ENCODE results near the gene MAB21L1.

MAB21L1 gene

DNA sequence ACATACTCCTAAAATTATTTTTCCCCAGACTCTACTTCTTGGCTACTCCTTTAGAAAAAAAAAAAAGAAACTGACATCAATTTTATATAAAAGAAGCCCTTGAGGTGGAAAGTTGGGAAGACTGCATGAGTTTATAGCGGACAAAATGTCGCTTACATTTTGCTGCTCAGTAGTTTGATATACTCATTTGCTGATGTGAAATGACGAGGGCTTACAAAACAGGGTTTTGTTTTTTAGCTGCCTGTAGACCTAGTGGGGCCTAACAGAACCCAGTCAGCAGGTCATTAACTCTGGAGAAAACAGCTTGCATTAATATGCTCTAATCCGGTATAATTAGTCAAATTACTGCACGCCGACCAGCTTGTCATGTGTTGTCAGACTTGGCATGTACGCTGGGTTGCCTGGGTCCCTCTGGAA lies 37.6 kb upstream of the MAB21L1 start:
- H3K9ac ChIP-seq: no peak overlapping the region
- H3K4me3 ChIP-seq (IDR thresholded peaks at IDR 0.05; ENCODE audit: insufficient read depth, low read depth, low read length): no peak overlapping the region
- no peaks in the 10 kb centered on the region for H3K79me2 ChIP-seq (ENCODE audit: insufficient read depth, low read depth)
- no peaks in the 10 kb centered on the region for H3K27me3 ChIP-seq (ENCODE audit: insufficient read depth, low read depth)
- H4K20me1 ChIP-seq (ENCODE audit: insufficient read depth): no peaks in the 10 kb centered on the region
- no peak overlapping the region for H2AFZ ChIP-seq (ENCODE audit: low read depth)
- H3K36me3 ChIP-seq (ENCODE audit: insufficient read depth): no peaks in the 10 kb centered on the region
- TF ChIP-seq, protein P1, sequence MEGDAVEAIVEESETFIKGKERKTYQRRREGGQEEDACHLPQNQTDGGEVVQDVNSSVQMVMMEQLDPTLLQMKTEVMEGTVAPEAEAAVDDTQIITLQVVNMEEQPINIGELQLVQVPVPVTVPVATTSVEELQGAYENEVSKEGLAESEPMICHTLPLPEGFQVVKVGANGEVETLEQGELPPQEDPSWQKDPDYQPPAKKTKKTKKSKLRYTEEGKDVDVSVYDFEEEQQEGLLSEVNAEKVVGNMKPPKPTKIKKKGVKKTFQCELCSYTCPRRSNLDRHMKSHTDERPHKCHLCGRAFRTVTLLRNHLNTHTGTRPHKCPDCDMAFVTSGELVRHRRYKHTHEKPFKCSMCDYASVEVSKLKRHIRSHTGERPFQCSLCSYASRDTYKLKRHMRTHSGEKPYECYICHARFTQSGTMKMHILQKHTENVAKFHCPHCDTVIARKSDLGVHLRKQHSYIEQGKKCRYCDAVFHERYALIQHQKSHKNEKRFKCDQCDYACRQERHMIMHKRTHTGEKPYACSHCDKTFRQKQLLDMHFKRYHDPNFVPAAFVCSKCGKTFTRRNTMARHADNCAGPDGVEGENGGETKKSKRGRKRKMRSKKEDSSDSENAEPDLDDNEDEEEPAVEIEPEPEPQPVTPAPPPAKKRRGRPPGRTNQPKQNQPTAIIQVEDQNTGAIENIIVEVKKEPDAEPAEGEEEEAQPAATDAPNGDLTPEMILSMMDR (conservative IDR thresholded peaks at IDR 0.05; ENCODE audit: low read depth, low read length): no peak
- no peak overlapping the region for H3K4me2 ChIP-seq
- H3K27ac ChIP-seq: no peak overlapping the region
- no peaks in the 10 kb centered on the region for H3K4me1 ChIP-seq (ENCODE audit: low read depth, poor library complexity, severe bottlenecking)

- Histone ChIP-seq H3K9ac (no peak overlapping the region), H3K79me2 (ENCODE audit: insufficient read depth, low read depth) (no peaks in the 10 kb centered on the region), H3K27ac (no peak overlapping the region), H2AFZ (ENCODE audit: low read depth) (no peak overlapping the region), H3K36me3 (ENCODE audit: insufficient read depth) (no peaks in the 10 kb centered on the region), H3K4me2 (no peak overlapping the region), H3K4me3 (IDR thresholded peaks at IDR 0.05; ENCODE audit: insufficient read depth, low read depth, low read length) (no peak overlapping the region), H4K20me1 (ENCODE audit: insufficient read depth) (no peaks in the 10 kb centered on the region), H3K4me1 (ENCODE audit: low read depth, poor library complexity, severe bottlenecking) (no peaks in the 10 kb centered on the region), H3K27me3 (ENCODE audit: insufficient read depth, low read depth) (no peaks in the 10 kb centered on the region)
- TF ChIP-seq, protein P1 (conservative IDR thresholded peaks at IDR 0.05; ENCODE audit: low read depth, low read length): no peak
Observed at GRCh38 chr13:35512271-35512920, 35.9 kb upstream of the MAB21L1 start.

GRCh38 chr13:35502456-35502855 lies 26.0 kb upstream of the MAB21L1 start:
- Histone ChIP-seq H3K27me3 (ENCODE audit: insufficient read depth, low read depth) (no peaks in the 10 kb centered on the region), H3K4me1 (ENCODE audit: low read depth, poor library complexity, severe bottlenecking) (no peaks in the 10 kb centered on the region), H3K4me3 (IDR thresholded peaks at IDR 0.05; ENCODE audit: insufficient read depth, low read depth, low read length) (no peak overlapping the region), H3K36me3 (ENCODE audit: insufficient read depth) (no peaks in the 10 kb centered on the region), H4K20me1 (ENCODE audit: insufficient read depth) (no peaks in the 10 kb centered on the region), H3K79me2 (ENCODE audit: insufficient read depth, low read depth) (no peaks in the 10 kb centered on the region), H3K4me2 (no peak overlapping the region), H2AFZ (ENCODE audit: low read depth) (no peak overlapping the region), H3K9ac (no peak overlapping the region), H3K27ac (no peak overlapping the region)
- TF ChIP-seq, protein P1 (conservative IDR thresholded peaks at IDR 0.05; ENCODE audit: low read depth, low read length): no peak

GRCh38 chr13:35501661-35502235 lies 25.3 kb upstream of the MAB21L1 start:
- H2AFZ ChIP-seq (ENCODE audit: low read depth): no peak overlapping the region
- H3K4me1 ChIP-seq (ENCODE audit: low read depth, poor library complexity, severe bottlenecking): no peaks in the 10 kb centered on the region
- H3K36me3 ChIP-seq (ENCODE audit: insufficient read depth): no peaks in the 10 kb centered on the region
- no peak overlapping the region for H3K27ac ChIP-seq
- H3K9ac ChIP-seq: no peak overlapping the region
- H3K27me3 ChIP-seq (ENCODE audit: insufficient read depth, low read depth): no peaks in the 10 kb centered on the region
- H3K4me2 ChIP-seq: no peak overlapping the region
- no peaks in the 10 kb centered on the region for H3K79me2 ChIP-seq (ENCODE audit: insufficient read depth, low read depth)
- TF ChIP-seq, protein P1 (conservative IDR thresholded peaks at IDR 0.05; ENCODE audit: low read depth, low read length): no peak
- no peaks in the 10 kb centered on the region for H4K20me1 ChIP-seq (ENCODE audit: insufficient read depth)
- no peak overlapping the region for H3K4me3 ChIP-seq (IDR thresholded peaks at IDR 0.05; ENCODE audit: insufficient read depth, low read depth, low read length)

Data from KMS-11 (cell line).